NCI-H2227 (cell line): Measurements from ENCODE around the gene COG5.
"Not testable (repeated sequence)": the region's sequence is repeated elsewhere in the genome, so short reads cannot be mapped to it uniquely, and the experiment has no call there.

Experiments
- DNase-seq: peaks from one replicate; lab custom pipeline; 2025; ENCODE audit not compliant: unreplicated experiment; lab: John Stamatoyannopoulos, UW

Gene COG5

GRCh38 chr7:107580716-107581383, 17.1 kb upstream of the COG5 start:
- DNase-seq: no peak

- peak; percentile 88 for DNase-seq
These were observed 16.4 kb upstream of the COG5 start, which contains the start of gene BCAP29 for GRCh38 chr7:107579885-107580715. TSS of gene BCAP29 (plus strand) at chr7:107580246. CDS start at chr7:107580773, 527 bp downstream.

DNA sequence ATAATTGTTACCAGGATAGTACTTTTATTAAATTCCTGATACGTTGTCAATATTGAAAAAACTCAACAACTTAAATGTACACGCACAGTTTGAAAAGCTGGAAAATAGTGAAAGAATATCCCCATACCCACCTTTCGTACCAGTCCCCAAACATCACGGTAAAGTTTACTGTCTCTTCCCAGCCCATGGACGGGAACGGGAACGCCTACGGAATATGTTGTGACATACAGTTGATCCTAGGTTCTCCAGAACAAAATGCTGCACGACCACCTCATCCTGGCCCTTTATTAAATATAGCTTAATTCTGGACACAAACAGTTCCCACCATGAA, 15.8 kb upstream of the COG5 start:
- DNase-seq: no peak

DNA sequence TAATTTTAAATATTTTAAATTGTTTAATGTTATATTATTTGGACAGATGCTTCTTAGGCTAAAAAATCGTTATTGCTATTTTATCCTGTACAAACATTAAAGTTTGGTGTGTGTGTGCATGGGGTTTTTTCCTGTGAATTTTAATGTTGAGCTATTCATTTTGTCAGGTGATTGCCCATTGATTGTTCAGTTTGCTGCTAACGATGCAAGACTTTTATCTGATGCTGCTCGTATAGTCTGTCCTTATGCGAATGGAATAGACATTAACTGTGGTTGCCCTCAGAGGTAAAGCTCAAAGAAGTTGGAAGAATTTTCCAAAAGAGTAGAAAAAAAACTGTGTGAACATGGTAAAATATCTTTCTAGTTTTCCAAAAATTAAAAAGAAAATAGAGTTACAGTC, 9.8 kb upstream of the COG5 start:
- no peak for DNase-seq

DNA sequence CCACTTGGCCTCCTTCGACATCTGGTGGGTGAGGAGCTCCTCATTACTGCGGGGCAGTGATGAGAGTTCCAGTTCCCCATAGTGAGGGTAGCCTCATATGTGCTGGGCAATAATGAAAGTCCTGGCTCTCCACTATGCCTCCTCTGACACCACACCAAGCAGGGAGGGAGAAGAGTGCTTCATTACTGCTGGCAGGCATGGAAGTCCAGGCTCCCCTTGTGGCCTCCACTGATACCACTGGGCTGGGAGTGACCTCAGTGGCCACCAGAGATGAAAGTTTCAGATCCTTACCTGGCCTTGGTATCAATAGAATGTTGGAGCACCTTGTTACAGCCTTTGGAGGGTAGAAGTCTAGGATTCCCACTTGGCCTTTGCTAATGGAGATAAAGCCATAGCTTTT, 6.6 kb upstream of the COG5 start:
- DNase-seq: no peak

GRCh38 chr7:107564553-107565298, 1.0 kb upstream of the COG5 start:
- DNase-seq: no peak

- peak; percentile 83 for DNase-seq
These were observed 492 bp downstream of the COG5 start for GRCh38 chr7:107563081-107563774.

DNA sequence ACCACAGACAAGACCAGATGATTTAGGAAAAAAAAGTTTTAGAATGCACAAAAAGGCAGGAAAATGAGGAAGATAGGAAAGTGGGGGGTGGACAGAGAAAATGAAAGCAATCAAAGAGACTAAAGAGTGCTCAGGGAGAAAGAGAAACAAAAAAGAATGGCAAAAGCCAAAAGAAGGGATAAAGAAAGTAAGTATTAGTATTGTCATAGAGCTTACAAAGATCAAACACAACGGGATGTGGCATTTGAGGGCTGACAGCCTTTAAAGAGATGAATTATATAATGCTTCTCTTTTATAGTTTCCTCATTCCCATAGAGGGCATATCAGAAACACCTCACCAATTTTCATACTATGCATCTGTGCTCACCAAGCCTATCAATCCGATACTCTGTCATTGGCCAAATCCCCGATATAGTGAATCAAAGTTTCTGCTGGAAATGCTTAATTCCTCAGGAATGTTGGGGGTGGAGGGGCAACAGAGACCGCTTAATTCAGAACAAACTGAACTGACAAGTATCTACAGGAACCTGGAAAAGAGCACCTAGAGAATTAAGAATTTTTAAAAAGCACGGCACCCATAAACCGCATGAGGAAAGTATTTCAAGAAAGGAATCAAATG, 2.7 kb downstream of the COG5 start:
- DNase-seq: no peak

DNA sequence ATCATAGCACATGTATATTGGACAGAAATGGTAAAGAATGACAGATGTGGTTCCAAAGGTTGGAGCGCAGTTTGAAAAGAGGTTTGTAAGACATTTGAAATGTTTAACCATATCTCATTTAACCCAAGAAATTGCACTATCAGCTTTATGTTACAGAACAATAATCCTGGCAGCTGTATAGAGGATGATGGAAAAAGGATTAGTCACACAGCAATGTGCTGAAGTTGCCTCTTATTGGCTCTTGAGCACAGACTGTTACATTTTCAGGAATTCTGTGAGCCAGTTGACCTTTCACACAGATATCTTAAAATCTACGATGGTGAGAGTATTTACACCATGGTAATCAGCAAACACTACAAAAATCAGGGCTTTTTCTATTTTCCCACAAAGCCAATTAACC, 3.9 kb downstream of the COG5 start:
- no peak for DNase-seq

GRCh38 chr7:107555893-107556292, 7.8 kb downstream of the COG5 start:
- no peak for DNase-seq

DNA sequence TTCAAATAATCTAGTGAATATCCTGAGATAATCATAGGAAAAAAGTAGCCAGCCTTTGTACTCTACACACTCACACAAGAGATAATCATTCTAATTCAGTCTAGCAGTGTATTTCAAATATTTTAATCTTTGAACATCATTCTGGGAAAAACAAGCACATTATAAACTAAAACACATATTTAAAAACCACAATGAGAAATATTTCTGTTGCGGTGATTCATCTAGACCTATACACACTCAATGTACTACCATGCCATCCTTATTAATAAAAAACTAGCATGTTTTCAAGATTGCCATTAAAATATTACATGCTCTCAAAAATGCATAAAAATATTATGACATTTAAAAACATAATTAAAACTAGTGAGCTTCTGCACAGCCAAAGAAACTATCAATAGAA, 11.8 kb downstream of the COG5 start:
- DNase-seq: no peak

DNA sequence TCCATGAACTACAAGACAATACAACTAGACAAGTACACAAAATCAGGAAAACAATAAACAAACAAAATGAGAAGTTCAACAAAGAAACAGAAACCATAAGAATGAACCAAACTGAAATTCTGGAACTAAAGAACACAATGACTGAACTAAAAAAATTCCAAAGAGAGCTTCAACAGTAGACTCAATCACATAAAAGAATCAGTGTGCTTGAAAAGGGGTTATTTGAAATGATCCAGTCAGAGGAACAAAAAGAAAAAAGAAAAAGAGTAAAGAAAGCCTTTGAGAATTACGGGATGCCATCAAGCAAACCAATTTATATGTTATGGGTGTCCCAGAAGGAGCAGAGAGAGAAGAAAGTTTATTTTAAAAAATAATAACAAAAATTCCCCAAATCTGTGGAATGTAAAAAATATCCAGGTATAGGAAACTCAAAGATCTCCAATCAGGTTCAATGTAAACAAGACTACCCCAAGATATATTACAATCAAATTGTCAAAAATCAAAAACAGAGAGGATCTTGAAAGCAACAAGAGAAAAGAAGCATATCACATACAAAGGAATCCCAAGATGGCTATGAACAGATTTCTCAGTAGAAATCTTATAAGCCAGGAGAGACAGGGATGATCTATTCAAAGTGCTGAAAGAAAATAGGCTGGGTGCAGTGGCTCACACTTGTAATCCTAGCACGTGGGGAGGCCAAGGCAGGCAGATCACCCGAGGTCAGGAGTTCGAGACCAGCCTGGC, 18.7 kb downstream of the COG5 start:
- DNase-seq: no peak

DNA sequence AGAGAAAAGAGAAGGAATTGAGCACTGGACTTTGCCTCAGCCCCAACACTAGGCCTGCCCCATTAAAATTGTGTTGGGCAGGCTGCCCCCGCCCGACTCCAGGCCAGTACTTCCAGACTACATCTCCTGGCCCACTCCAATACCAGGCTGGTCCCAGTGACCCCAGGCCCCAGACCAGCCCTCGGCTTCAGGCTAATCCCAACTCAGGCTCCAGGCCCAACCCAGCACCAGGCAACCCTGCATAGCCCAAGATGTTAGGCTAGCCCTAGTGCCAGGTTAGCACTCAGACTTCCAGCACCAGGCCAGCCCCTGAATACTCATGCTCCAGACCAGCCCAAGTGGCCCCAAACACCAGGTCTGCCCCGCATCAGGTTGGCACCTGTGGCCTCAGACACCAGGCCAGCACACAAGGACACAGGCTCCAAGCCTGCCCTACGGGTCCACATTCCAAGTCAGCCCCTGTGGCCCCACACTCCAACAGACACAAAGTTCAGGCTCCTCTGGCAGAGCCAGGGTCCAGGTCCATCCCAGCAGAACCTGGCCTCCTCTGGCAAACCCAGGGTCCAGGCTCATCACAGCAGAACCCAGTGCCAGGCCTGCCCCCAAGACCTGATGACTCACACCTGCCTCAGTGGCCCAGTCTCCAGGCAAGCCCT, 20.3 kb downstream of the COG5 start:
- DNase-seq: no peak

- no peak for DNase-seq
These were observed 25.7 kb downstream of the COG5 start for GRCh38 chr7:107538001-107538400.

DNA sequence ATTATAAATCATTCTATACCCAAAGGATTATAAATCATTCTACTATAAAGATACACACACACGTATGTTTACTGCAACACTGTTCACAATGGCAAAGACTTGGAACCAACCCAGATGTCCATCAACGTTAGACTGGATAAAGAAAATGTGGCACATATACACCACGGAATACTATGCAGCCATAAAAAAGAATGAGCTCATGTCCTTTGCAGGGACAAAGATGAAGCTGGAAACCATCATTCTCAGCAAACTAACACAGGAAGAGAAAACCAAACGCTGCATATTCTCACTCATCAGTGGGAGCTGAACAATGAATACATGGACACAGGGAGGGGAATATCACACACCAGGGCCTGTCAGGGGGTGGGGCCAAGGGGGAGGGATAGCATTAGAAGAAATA, 26.5 kb downstream of the COG5 start:
- not testable (repeated sequence) for DNase-seq

- no peak for DNase-seq
These were observed 29.6 kb downstream of the COG5 start for GRCh38 chr7:107534139-107534538.

- no peak for DNase-seq
These were observed 33.0 kb downstream of the COG5 start for GRCh38 chr7:107530751-107531150.

GRCh38 chr7:107528461-107528860, 35.3 kb downstream of the COG5 start:
- no peak for DNase-seq

DNA sequence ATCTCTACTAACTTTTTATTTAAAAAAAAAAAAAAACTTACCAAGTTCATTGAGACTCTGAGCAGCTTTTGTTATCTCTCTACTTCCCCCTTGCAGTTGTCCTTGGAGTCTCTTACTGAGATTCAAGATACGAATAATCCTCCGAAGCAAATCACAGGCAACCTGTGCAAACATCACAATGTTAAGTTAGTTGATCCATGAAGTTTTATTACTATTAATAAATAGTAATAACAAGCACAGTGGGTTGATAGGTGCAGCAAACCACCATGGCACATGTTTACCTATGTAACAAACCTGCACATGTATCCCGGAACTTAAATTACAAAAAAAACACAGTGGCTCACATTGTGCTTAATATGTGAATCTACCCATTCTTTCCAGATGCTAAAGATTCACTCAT, 36.5 kb downstream of the COG5 start:
- no peak for DNase-seq

DNA sequence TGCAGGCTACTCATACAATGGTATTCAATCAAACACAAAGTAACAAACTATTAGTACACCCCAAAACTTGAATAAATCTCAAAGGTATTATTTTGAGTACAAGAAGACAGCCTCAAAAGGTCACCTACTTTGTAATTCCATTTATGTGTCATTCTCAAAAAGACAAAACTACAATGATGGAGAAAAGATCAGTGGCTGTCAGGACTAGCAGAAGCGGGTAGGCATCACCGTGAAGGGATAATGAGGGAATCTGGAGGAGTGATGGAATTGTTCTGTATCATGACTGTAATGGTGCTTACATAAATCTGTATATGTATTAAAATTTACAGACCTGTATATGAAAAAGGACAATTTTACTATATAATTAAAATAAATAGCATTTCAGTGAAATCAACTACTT, 37.0 kb downstream of the COG5 start:
- no peak for DNase-seq
